Germinal center (tissue), 1 donor: Measurements from ENCODE around the gene LCP2.

Experiments
- DNase-seq: peaks from one replicate; pipeline ENCODE4 v3.0.0; 2012; ENCODE audit warnings: mixed read lengths, low spot score

The LCP2 gene

GRCh38 chr5:170216257-170216864 lies 81.2 kb downstream of the LCP2 start:
- peak; percentile 26 for DNase-seq

GRCh38 chr5:170211575-170212334 lies 85.8 kb downstream of the LCP2 start:
- DNase-seq = no peak

GRCh38 chr5:170206958-170207357 lies 90.6 kb downstream of the LCP2 start:
- DNase-seq = no peak

GRCh38 chr5:170206216-170206615 lies 91.4 kb downstream of the LCP2 start:
- no peak for DNase-seq

- no peak for DNase-seq
Measured at GRCh38 chr5:170204202-170204601, 93.4 kb downstream of the LCP2 start.

- DNase-seq = no peak
Measured at GRCh38 chr5:170202117-170202516, 95.5 kb downstream of the LCP2 start.

GRCh38 chr5:170201311-170201710 lies 96.3 kb downstream of the LCP2 start:
- no peak for DNase-seq

- no peak for DNase-seq
Measured at GRCh38 chr5:170200876-170201275, 96.7 kb downstream of the LCP2 start.
